Pancreas (tissue), 10 donors: ENCODE results near the gene PNMA6E. TPM values are rescaled to one million over a fixed set of nuclear protein-coding genes. Genes with fewer than 3 reads are reported as not detected.

ENCODE experiments used
- ATAC-seq, 4 donors: fragments of 200-7000 bp; cut with Tn5 transposase; one replicate each; pipeline versions ENCODE4 v1.8.0 to v1.9.1; 2020; ENCODE audit warnings: mild to moderate bottlenecking in 4 of 4, moderate library complexity in 4 of 4
- DNase-seq, 6 donors: peaks; one replicate each; pipeline ENCODE4 v3.0.0-alpha.2; 2020
- FAIRE-seq: peaks from 2 replicates; lab custom pipeline; 2012; peaks lifted over from hg19 to GRCh38; lab: Jason Lieb, UNC
- H3K27ac ChIP-seq, 4 donors: fragments of 200-600 bp; sonication (generic); 1 replicate in 3 of 4; 2 replicates in 1 of 4; pipeline versions ENCODE4 v1.5.0 to v1.8.0; 2020
- H3K27me3 ChIP-seq, 4 donors: fragments of 200-600 bp; one replicate each; pipeline ENCODE4 v1.8.0; 2021
- H3K36me3 ChIP-seq, 3 donors: fragments of 200-600 bp; sonication (generic) in 1 of 3; one replicate each; pipeline versions ENCODE4 v1.5.0 to v1.8.0; 2020 to 2021
- H3K4me1 ChIP-seq, 3 donors: fragments of 200-600 bp; one replicate each; pipeline ENCODE4 v1.8.0; 2021
- H3K4me3 ChIP-seq, 4 donors: fragments of 200-600 bp; sonication (generic) in 2 of 4; one replicate each; pipeline versions ENCODE4 v1.5.0 to v1.8.0; 2020 to 2021
- H3K9me3 ChIP-seq, 4 donors: fragments of 200-600 bp; one replicate each; pipeline ENCODE4 v1.8.0; 2021
- WGBS, 2 donors: extraction: QIAGEN DNeasy Blood & Tissue Kit; methylation state at CpG; one replicate each; pipeline ENCODE4 v1.1.7; 2013; 5-methylcytosine and 5-hydroxymethylcytosine counted together
- intact Hi-C, 3 donors: fragments of 100-400 bp; cut with DNase I; formaldehyde crosslinking; loops; one replicate each; pipeline versions ENCODE4 v1.11.1 to v1.14.2; 2022
- polyA plus RNA-seq, 2 donors: library from polyadenylated mRNA; stranded (reverse); fragments of 200-250 nt; gene quantifications; one replicate each; pipeline ENCODE4 v1.2.3, GENCODE V29; 2013
- total RNA-seq, 6 donors: library from RNA; stranded (reverse); fragmentation: NEBNext Ultra II Directional in 4 of 6; extraction: Animal tissue kit (Norgen Biotek cat#: 25700) in 4 of 6; gene quantifications; one replicate each; pipeline versions ENCODE4 v1.2.1 to v1.2.4, GENCODE V29; 2021 to 2023
- TF ChIP-seq, protein P1 (sequence below), 4 donors: fragments of 200-600 bp; sonication (generic) in 3 of 4; IDR thresholded peaks; one replicate each; pipeline versions ENCODE4 v1.5.0 to v1.8.0; 2021; ENCODE audit warnings: antibody characterized with exemption in 4 of 4
- donor health status: healthy with polysubstance abuse.
- donor health status: DM: no; HTN: no; CAD: no; lungs with moderate emphysema.
- donor health status: DM: no; HTN: no; CAD: no.
- donor health status: control.
- donor health status: control.
- donor health status: Bipolar disorder and iron deficiency.
- donor health status: DM: yes; HTN: yes; CAD: no.
- donor health status: DM: no; HTN: no; CAD: no.
- donor health status: DM: no; HTN: no; CAD: no.
- donor health status: DM: yes; HTN: yes; CAD: no.

Gene PNMA6E
- total and polyA plus RNA-seq, 8 donors: not detected

DNA sequence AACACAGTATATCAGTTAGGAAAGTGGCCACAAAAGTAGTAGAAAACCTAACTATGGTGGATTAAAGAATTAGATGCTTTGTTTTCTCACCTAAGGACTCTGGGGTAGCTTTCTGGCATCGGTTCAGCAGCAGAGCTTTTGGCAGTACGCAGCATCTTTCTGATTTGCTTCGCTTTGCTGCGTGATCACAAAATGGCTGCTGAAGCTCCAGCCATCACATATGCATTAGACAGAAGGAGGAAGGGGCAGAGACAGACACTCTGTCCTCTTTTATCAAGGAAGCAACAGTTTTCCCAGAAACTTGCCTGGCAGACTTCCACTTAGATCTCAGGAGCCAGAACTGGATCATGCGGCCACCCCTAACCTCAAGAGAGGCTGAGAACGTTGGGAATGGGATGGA is 29.6 kb upstream of the PNMA6E start:
- ATAC-seq: no peak

DNA sequence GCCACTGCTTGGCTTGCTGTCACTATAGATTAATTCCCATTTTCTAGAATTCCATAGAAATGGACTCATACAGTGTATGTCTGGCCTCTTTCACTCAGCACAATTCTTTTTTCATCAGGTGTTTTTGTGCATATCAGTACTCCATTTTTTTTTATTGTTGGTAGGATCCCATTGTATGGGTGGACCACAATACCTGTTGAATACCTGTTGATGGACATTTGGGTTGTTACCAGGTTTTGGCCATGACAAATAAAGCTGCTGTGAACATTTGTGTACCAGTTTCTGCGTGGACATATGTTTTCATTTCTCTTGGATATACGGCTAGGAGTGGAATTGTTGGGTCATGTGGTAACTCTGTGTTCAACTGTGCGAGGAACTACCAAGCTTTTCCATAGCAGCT is 25.1 kb upstream of the PNMA6E start:
- no peak for DNase-seq
- TF ChIP-seq, protein P1, sequence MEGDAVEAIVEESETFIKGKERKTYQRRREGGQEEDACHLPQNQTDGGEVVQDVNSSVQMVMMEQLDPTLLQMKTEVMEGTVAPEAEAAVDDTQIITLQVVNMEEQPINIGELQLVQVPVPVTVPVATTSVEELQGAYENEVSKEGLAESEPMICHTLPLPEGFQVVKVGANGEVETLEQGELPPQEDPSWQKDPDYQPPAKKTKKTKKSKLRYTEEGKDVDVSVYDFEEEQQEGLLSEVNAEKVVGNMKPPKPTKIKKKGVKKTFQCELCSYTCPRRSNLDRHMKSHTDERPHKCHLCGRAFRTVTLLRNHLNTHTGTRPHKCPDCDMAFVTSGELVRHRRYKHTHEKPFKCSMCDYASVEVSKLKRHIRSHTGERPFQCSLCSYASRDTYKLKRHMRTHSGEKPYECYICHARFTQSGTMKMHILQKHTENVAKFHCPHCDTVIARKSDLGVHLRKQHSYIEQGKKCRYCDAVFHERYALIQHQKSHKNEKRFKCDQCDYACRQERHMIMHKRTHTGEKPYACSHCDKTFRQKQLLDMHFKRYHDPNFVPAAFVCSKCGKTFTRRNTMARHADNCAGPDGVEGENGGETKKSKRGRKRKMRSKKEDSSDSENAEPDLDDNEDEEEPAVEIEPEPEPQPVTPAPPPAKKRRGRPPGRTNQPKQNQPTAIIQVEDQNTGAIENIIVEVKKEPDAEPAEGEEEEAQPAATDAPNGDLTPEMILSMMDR (IDR thresholded peaks at IDR 0.05): no peak
- Histone ChIP-seq H3K27me3 (peaks cover 0 to 11% (median 0%) of the 10 kb centered on the region in 4 donors), H3K36me3 (no peaks in the 10 kb centered on the region), H3K27ac (no peak overlapping the region), H3K4me3 (no peak overlapping the region), H3K4me1 (no peaks in the 10 kb centered on the region), H3K9me3 (no peaks in the 10 kb centered on the region)
- 84 to 87% methylated on average over 3 of the region's 3 CpGs for WGBS, 2 donors
- no peak for FAIRE-seq
- intact Hi-C loops: no loop called here
- ATAC-seq: no peak

More for the DNA sequence above, 29.6 kb upstream of the PNMA6E start:
- Histone ChIP-seq H3K4me3 (no peak overlapping the region), H3K27ac (no peak overlapping the region), H3K9me3 (no peaks in the 10 kb centered on the region), H3K27me3 (peaks cover 0 to 6% (median 0%) of the 10 kb centered on the region in 4 donors), H3K4me1 (no peaks in the 10 kb centered on the region), H3K36me3 (no peaks in the 10 kb centered on the region)
- TF ChIP-seq, protein P1 (IDR thresholded peaks at IDR 0.05): no peak
- FAIRE-seq (no peak), DNase-seq (no peak)
- 73 to 80% methylated on average over 6 of the region's 6 CpGs for WGBS, 2 donors
- intact Hi-C loops: no loop called here

DNA sequence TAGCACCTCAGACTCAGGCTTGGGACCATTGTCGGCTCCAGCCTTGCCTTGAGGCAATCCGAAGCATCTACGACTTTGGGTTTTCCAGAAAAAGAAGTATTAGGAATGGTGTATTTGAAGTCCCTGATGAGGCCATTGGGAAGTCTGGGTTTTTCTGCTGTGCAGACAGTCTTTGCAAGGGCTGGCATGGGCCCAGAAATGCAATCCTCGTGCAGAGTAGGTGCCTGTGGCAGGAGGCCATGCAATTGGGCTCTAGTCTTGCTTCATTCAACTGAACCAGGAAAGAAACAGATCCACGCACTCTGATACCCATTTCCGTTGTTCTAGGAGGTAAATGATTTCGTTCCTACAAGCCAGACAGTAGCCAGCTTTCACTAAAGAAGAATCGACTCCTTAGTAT is 22.5 kb upstream of the PNMA6E start:
- Histone ChIP-seq H3K9me3 (no peaks in the 10 kb centered on the region), H3K27ac (no peak overlapping the region), H3K27me3 (peaks cover 0 to 4% (median 0%) of the 10 kb centered on the region in 4 donors), H3K4me1 (no peaks in the 10 kb centered on the region), H3K4me3 (no peak overlapping the region), H3K36me3 (no peaks in the 10 kb centered on the region)
- no peak for ATAC-seq
- intact Hi-C loops: no loop called here
- 74 to 84% methylated on average over 8 of the region's 8 CpGs for WGBS, 2 donors
- TF ChIP-seq, protein P1 (IDR thresholded peaks at IDR 0.05): no peak
- FAIRE-seq: no peak
- no peak for DNase-seq

DNA sequence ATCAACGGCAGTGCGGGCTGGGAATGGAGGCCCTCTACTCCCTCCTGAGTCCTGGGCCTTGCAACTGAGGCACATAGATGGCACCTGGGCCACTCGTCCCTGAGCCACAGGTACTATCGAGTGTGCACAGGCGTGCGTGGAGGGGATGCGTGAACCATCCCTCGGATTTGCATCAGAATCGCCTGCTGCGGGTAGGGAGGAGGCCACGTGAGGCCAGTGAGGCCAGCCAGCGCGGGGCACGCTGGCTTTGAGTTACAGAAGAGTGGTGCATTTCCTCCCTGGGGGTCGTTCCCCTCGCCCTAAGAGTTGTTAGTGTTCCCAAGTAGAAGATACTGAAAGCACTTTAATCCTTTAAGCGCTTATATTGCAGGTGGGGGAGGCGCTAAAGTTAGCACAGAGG is 20.7 kb upstream of the PNMA6E start:
- H3K27ac ChIP-seq: no peak overlapping the region
- intact Hi-C loops: no loop called here
- FAIRE-seq (no peak), ATAC-seq (no peak), DNase-seq (no peak)
- 85 to 91% methylated on average over 18 of the region's 18 CpGs for WGBS, 2 donors
- H3K4me3 ChIP-seq: no peak overlapping the region
- no peaks in the 10 kb centered on the region for H3K36me3 ChIP-seq
- H3K9me3 ChIP-seq: no peaks in the 10 kb centered on the region
- H3K27me3 ChIP-seq: peaks cover 0 to 8% (median 3%) of the 10 kb centered on the region in 4 donors
- H3K4me1 ChIP-seq: no peaks in the 10 kb centered on the region
- TF ChIP-seq, protein P1 (IDR thresholded peaks at IDR 0.05): no peak

DNA sequence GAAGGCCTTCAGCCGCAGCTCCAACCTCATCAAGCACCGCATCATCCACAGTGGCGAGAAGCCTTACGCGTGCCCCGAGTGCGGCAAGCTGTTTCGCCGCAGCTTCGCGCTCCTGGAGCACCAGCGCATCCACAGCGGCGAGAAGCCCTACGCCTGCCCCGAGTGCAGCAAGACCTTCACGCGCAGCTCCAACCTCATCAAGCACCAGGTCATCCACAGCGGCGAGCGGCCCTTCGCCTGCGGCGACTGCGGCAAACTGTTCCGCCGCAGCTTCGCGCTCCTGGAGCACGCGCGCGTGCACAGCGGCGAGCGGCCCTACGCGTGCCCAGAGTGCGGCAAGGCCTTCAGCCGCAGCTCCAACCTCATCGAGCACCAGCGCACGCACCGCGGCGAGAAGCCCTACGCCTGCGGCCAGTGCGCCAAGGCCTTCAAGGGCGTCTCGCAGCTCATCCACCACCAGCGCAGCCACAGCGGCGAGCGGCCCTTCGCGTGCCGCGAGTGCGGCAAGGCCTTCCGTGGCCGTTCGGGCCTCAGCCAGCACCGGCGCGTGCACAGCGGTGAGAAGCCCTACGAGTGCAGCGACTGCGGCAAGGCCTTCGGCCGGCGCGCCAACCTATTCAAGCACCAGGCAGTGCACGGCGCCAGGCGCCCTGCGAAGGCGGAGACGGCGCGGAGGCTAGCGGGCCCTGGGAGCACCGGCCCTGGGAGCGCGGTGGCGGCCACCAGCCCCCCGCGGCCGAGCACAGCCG is 19.9 kb upstream of the PNMA6E start:
- Histone ChIP-seq H3K4me1 (no peaks in the 10 kb centered on the region), H3K27me3 (peaks cover 0 to 8% (median 3%) of the 10 kb centered on the region in 4 donors), H3K4me3 (no peak overlapping the region), H3K36me3 (no peaks in the 10 kb centered on the region), H3K27ac (no peak overlapping the region), H3K9me3 (no peaks in the 10 kb centered on the region)
- no peak for FAIRE-seq
- intact Hi-C loops: no loop called here
- DNase-seq: peak in 1 of 6 donors; percentile 68
- 94 to 95% methylated on average over 84 to 91 of the region's 91 CpGs for WGBS, 2 donors
- TF ChIP-seq, protein P1 (IDR thresholded peaks at IDR 0.05): no peak
- ATAC-seq: no peak
